EH (cell line): ENCODE measurements around the gene ARAP3.
A peak's percentile ranks its signal among the peaks of the same experiment; 100 is the strongest.
"Not testable (repeated sequence)": the region's sequence is repeated elsewhere in the genome, so short reads cannot be mapped to it uniquely, and the experiment has no call there.

Source experiments
- DNase-seq: peaks from one replicate; pipeline ENCODE4 v3.0.0-alpha.2; 2015; ENCODE audit warnings: low read depth

The ARAP3 gene

GRCh38 chr5:141613344-141613743, 68.7 kb downstream of the ARAP3 start:
- no peak for DNase-seq

- peak; percentile 13 for DNase-seq
Measured at GRCh38 chr5:141611289-141611688, 70.7 kb downstream of the ARAP3 start.

DNA sequence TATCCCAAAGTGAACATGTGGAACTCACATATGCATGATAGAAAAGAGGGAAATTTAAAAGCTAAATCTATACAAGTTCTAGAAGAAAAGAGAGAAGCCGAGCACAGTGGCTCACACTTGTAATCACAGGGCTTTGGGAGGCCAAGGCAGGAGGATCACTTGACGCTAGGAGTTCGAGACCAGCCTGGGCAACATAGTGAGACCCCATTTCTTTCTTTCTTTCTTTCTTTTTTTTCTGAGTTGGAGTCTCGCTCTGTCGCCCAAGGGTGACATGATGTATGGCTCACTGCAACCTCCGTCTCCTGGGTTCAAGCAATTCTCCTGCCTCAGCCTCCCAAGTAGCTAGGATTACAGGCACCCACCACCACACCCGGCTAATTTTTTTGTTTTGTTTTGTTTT, 72.1 kb downstream of the ARAP3 start:
- DNase-seq: not testable (repeated sequence)

GRCh38 chr5:141609044-141609443, 73.0 kb downstream of the ARAP3 start:
- DNase-seq: no peak

DNA sequence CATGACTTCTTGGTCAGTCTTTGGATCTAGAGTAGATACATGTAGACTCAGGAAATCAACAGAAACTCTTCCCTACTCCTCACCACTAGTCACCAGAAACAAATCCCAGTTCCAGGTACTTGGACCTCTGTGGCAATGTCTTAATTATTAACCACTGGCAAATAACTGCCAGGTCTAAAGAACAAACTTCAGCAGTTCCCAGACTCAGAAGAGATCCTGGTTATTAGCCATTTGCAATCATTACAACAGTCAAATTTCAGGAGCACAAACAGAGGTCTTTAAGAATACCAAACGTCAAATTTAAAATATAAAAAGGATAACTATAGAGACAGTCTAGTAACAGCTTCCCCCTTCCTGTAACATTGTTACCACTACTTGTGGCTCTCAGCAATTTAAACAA, 73.5 kb downstream of the ARAP3 start:
- no peak for DNase-seq

GRCh38 chr5:141608046-141608445, 74.0 kb downstream of the ARAP3 start:
- DNase-seq: no peak

DNA sequence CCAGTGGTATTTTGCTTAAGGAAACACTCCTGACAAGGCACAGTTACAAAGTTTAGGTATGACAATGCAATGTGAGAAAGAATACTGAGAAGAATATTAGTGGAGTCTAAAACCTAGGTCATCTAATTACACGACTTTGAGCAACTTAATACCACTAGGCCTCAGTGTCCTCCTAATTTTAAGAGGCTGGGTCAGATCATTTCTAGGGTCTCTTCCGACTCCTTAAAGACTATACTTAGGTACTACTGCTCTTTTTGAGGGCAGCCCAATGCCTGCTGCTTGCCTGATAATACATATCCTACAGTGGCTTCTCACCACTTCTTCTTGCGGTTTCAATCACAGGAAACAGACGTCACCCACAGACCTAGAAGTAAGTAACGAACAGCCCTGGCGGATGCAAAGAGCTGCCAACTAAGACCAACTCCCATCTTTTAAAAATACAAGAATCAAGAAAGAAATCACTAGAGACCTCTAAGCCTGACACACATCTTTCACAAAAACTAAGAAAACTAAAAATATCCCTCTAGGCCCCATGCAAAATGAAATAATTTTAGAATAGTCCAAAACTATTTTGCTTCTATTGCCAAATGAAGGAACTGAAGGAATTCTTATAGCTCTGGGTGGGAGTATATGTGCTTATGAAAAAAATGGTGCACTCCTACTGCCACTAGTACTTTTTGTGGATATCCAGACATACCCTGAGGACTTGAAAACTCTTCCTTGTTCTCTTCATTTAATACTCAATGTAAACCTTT, 76.3 kb downstream of the ARAP3 start:
- no peak for DNase-seq

DNA sequence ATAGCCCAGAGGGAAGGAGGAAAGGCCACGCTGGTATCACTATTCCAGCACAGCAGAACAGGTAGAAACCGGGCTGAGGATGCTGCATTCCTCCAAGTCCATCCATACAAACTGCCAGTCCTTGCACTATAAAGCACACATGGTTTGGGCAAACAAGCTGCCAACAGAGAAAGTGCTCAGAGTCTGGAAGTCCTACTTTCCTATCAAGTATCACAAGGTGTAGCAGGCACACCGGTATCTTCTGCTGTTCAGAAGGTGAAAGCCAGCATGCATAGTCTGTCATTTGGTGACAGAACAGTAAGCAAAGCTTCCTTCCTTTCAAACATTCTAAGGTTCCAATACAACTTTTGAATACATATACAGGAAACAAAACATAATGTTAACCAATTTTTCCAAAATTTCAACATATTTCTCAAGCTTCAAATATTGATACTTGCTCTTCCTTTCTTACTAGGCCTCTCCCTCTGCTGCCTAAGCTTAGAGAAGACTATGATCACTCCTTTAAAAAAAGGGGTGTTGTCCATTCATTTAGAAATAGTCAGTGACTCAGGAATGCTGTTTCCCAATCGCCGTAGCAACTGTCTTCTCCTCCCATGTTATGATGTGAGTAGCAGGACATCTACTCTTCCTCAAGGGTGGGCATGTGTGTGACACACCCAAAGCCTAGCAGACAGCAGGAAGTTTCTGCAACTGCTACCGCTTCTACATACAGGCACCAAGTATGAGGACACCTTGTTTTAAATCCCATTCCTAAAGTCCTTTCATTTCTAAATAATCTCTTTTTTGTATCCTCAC, 77.9 kb downstream of the ARAP3 start:
- peak; percentile 94 for DNase-seq
